NCI-H2196 (cell line): ENCODE results near the gene LY6G5B.

ENCODE experiments used
- DNase-seq: peaks from one replicate; lab custom pipeline; 2025; ENCODE audit not compliant: unreplicated experiment; lab: John Stamatoyannopoulos, UW

LY6G5B gene

DNA sequence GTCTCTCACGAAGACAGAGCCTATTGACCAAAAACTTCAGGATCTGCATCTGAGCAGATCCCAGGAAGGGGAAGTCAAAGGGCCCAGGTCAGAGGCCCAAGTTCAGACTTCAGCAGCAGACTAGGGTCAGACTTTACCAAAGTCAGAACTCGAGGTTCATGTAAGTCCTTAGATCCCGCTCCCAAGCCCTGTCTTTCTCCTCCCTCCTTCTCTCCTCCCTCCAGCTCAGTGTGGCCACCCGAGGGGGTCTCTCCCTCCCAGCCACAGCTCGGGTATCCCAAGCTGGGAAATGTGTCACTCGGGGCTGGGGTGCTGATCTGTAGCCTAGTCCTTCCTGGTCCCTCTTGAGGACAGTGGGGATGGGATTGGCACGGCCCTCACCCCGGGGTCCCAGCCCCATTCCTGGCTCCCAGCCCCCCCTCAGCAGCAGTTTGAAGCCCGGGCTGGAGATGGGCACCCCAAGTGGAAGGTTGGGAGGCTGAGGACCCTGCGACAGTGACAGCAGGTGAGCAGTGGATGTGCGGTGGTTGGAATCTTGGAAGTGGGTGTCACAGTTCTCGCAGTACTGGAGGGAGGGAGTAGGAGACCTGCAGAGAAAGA lies 7.6 kb upstream of the LY6G5B start:
- no peak for DNase-seq

DNA sequence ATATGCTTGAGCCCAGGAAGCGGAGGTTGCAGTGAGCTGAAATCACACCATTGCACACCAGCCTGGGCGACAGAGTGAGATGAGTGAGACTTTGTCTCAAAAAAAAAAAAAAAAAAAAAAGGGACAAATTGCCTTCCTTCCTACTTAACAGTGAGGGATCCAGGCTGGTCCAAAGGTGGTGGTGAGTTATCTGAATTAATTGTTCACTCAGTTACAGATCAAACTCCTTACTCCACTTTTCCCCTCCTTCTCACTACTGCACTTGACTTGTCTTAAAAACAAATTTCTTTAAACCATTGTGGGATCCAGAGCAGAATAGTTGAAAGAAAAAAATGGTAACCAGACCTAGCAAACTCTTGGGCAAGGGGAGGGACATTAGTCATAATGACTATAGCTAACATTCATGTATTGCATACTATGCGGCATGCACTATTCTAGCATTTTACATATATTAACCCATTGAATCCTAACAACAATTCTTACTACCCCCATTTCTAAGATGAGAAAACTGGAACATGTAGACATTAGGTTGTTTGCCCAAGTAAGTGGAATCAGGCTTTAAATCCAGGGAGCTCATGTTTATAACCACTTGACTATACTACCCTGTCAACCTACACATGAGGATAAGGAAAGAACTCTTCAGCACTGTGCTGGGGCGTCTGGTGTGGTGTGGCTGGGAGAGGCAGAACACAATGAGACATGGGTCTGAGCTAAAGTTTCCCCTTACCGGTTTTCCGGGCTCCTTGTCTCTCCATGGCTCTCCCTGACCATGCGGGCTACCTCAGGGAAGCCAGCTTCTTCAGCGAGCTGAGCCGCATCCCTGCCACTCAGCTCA lies 6.4 kb upstream of the LY6G5B start:
- DNase-seq = no peak

DNA sequence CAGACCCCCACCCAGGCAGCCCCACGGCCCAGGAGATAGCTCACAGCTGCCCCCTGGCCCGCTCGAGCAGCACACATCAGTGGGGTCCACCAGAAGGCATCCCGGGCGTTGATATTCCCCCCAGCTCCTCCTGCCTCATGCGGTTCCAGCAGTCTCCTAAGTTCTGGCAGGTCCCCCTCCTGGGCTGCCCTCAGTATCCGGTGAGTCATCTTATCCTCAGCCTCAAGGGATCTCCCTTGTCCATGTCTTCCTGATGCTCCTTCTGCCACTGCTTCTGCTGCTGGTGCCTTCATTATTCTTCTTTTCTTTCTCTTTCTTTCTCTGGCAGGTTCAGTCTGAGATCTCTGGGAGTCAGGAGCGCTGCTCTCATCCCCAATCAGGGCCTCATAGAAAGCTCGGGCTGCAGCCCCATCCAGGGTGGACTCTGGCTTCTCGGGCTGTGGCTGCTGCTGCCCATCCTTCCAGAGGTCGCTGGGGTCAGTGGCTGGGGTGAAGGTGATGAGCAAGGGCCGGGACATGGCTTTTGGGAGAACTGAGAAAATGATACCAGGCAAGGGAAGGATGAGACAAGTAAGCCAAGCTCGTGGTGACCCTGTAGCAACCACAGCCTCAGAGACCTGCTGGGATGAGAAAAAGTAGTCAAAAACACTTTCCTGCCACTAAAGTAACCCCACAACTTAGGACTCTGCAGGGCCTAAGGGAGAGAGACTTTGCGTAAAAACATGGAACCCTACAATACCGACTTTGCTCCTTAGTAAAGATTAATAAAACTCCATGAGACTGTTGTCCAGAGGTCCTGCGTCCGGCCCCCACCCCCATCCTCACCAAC lies 5.6 kb upstream of the LY6G5B start:
- no peak for DNase-seq

- peak; percentile 94 for DNase-seq
Measured at GRCh38 chr6:31664790-31665500, 4.8 kb upstream of the LY6G5B start, which contains the start of gene GPANK1. Gene GPANK1 (minus strand): TSS chr6:31664997. CDS start chr6:31664478, 519 bp downstream.

- DNase-seq = peak; percentile 98
Measured at GRCh38 chr6:31665501-31666336, 4.1 kb upstream of the LY6G5B start, which contains the start of gene CSNK2B. Gene CSNK2B (plus strand): TSS chr6:31666080. CDS start chr6:31666832, 752 bp downstream.

GRCh38 chr6:31666337-31666965 lies 3.3 kb upstream of the LY6G5B start:
- no peak for DNase-seq

DNA sequence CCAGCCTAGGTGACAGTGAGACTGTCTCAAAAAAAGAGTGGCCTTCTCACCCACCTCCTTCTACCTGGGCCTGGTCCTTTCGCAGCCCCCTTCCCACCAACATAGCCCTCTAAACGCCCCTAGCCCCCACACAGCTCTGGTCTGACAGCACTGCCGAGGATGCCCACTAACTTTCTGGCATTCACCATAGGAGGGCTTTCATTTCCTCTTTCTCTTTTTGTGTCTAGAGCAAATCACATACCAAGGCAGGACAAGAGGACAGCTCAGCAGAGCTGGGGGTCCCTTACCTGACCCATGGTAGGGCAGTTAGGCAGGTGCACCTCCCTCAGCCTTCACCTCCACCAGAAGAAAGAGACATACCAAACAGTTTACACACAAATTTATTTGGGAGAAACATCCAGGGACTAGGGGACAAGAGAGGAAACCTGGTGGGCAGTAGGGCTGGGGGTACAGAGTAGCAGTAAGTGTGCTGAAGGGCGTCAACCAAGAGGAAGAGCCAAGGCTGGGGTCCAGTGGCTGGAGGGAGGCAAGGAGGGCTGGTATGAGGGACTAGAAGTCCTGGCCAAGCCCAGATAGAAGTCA lies 6.6 kb downstream of the LY6G5B start:
- no peak for DNase-seq

DNA sequence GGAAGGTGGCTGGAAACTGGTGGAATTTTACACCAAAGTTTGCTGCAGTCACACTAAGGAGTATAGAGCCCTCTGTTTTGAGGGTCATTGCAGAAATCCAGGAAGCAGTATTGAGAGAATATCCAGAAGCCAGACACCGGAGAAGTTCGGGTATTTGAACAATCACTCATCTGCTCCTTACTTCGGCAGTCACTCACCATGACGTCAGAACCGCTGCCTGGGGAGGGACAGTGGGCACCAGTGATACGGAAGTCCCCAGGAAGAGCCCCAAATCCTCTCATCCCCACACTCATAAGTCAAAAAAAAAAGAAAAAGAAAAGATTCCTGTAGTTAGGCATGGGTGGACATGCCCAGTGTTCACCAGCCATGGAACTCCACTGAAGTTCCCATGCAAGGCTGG lies 7.1 kb downstream of the LY6G5B start:
- no peak for DNase-seq

DNA sequence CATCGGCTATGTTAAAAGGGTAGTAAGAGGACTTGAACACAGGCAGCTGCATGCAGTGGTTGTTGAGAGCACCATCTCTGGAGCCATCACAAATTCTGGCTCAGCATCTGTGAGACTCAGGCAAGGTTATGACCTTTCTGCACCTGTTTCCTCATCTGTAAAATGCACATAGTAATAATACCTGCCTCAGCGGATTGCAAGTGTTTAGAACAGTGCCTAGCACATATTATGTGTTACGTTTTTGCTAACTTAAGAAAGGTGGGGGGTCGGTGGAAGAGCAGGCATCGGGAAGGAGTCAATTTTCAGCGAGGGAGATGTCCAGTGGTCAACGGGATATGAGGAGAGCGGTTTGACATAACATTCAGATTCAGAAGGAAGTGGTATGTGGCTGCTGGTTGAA lies 8.2 kb downstream of the LY6G5B start:
- no peak for DNase-seq

- DNase-seq = peak; percentile 87
Measured at GRCh38 chr6:31680226-31681134, 10.7 kb downstream of the LY6G5B start, which contains the start of gene LY6G5C. Gene LY6G5C (minus strand): TSS chr6:31681067. CDS start chr6:31680373, 694 bp downstream.

GRCh38 chr6:31681135-31681671 lies 11.4 kb downstream of the LY6G5B start:
- DNase-seq = no peak

DNA sequence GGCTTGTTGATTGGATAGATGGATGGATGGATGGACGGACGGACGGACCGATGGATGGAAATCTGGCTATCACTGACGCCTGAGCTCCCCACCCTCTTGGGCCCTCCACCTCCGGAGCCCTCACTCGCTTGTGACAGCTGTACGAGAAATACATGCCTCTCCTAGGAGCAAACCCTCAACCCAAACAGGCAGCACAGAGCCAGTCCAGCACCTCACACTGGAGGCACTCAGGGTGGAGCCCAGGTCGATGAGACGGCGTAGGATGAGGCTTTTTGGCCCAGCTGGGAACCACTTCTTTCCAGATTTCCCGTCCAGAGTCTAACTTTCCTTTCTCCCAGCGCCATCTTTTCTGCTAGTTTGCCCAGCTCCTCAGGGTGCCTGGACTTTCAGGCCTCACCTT lies 13.8 kb downstream of the LY6G5B start:
- no peak for DNase-seq

- no peak for DNase-seq
Measured at GRCh38 chr6:31686483-31686882, 16.7 kb downstream of the LY6G5B start.

DNA sequence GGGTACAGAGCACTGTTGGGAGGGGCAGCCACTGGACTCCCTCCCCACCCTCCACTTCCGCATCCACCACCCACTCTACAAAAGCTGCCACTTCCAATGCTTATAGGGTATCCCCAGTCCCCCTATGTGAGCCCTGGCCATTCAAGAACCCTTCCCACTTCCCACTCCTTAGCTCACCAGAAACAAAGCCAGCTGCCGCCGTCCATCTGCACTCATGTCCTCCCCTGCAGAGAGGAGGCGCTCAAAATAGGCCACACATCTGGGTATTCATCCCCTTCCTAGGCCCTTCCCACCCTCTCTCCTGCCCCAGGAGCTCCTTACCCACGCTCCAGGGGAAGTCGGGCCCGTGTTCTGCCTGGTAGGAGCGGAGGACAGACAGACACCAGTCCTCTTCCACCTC lies 17.5 kb downstream of the LY6G5B start:
- no peak for DNase-seq

- no peak for DNase-seq
Measured at GRCh38 chr6:31687860-31688693, 18.3 kb downstream of the LY6G5B start.

- DNase-seq = no peak
Measured at GRCh38 chr6:31689249-31690110, 19.7 kb downstream of the LY6G5B start.
